Kidney (tissue), 14 donors: Measurements from ENCODE around the gene POT1. TPM values are rescaled to one million over a fixed set of nuclear protein-coding genes. Genes with fewer than 3 reads are reported as not detected.

Source experiments
- DNase-seq, 5 donors: peaks; one replicate each; pipeline ENCODE4 v3.0.0-alpha.2; 2013 to 2020
- FAIRE-seq: peaks from 2 replicates; lab custom pipeline; 2012; peaks lifted over from hg19 to GRCh38; lab: Jason Lieb, UNC
- H3K27ac ChIP-seq, 2 donors: one replicate each; pipeline ENCODE4 v1.7.0; 2013; ENCODE audit warnings: low read depth in 2 of 2, low read length in 2 of 2, inconsistent platforms in 1 of 2
- H3K27me3 ChIP-seq: one replicate; pipeline ENCODE4 v1.7.1; 2013; ENCODE audit warnings: low read length, inconsistent platforms; ENCODE audit not compliant: control insufficient read depth, insufficient read depth
- H3K36me3 ChIP-seq, 3 donors: one replicate each; pipeline versions ENCODE4 v1.7.0 to v1.7.1; 2013; ENCODE audit warnings: low read length in 3 of 3, control low read depth in 1 of 3, inconsistent platforms in 1 of 3; ENCODE audit not compliant: insufficient read depth in 3 of 3, control insufficient read depth in 2 of 3
- H3K4me1 ChIP-seq, 3 donors: one replicate each; pipeline versions ENCODE4 v1.7.0 to v1.7.1; 2013; ENCODE audit warnings: low read length in 3 of 3, inconsistent platforms in 1 of 3, low read depth in 1 of 3; ENCODE audit not compliant: control insufficient read depth in 2 of 3, insufficient read depth in 2 of 3
- H3K4me3 ChIP-seq, 3 donors: one replicate each; pipeline versions ENCODE4 v1.7.0 to v1.8.1; 2013; ENCODE audit warnings: low read length in 3 of 3, control low read depth in 1 of 3, inconsistent platforms in 1 of 3
- H3K9ac ChIP-seq, 3 donors: one replicate each; pipeline versions ENCODE4 v1.7.0 to v1.7.1; 2013; ENCODE audit warnings: low read length in 3 of 3, control low read depth in 1 of 3, inconsistent platforms in 1 of 3
- H3K9me3 ChIP-seq, 3 donors: one replicate each; pipeline versions ENCODE4 v1.7.0 to v1.7.1; 2013; ENCODE audit warnings: low read length in 3 of 3, control low read depth in 1 of 3, inconsistent platforms in 1 of 3; ENCODE audit not compliant: control insufficient read depth in 2 of 3, insufficient read depth in 1 of 3
- intact Hi-C: fragments of 100-400 bp; cut with DNase I; formaldehyde crosslinking; loops from one replicate; pipeline ENCODE4 v1.11.1; 2022
- polyA plus RNA-seq: library from polyadenylated mRNA; stranded (reverse); fragments of 350-450 nt; fragmentation: Illumina TruSeq; extraction: RNeasy Lipid Tissue Mini Kit (QIAGEN cat#74804); gene quantifications from one replicate; pipeline ENCODE4 v1.2.3, GENCODE V29; 2014; ENCODE audit warnings: low read depth, low replicate concordance; ENCODE audit not compliant: insufficient read depth
- total RNA-seq: library from RNA; stranded (reverse); fragmentation: NEBNext Ultra II Directional; extraction: Animal tissue kit (Norgen Biotek cat#: 25700); gene quantifications from one replicate; pipeline ENCODE4 v1.2.1, GENCODE V29; 2021
- TF ChIP-seq, protein P1 (sequence below): IDR thresholded peaks from 3 replicates; pipeline ENCODE4 v1.5.1; 2012; ENCODE audit warnings: mild to moderate bottlenecking, moderate library complexity, borderline replicate concordance; ENCODE audit not compliant: insufficient read depth; ENCODE audit errors: extremely low read depth
- donor health status: control.
- donor health status: control.
- donor health status: control.
- donor health status: control.
- donor health status: control.
- donor health status: DM: yes; HTN: yes; CAD: no.
- donor health status: Normal renal cell carcinoma (clear cell type).

POT1 gene
- total and polyA plus RNA-seq, 2 donors from 2014 or later, result 16.5 to 23.2 TPM

DNA sequence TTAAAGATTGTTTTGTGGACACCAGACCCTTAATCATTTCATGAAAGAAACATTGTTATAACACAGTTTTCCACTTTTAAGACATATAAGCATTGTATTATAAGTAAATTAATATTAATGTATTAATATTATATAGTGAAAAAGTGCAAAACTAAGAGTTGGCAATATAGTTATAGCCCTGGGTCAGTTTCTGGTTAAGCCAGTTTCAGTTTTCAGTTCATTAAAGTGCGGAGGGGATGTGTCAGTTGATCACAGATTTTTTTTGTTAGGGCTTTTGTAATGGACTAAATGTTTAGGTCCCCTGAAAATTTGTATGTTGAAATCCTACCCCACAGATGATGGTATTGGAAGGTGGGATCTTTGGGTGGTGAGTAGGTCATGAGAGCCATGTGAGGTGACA lies 118.3 kb downstream of the POT1 start:
- no peaks in the 10 kb centered on the region for H3K4me1 ChIP-seq
- H3K4me3 ChIP-seq, result no peak overlapping the region
- no peak overlapping the region for H3K9ac ChIP-seq
- DNase-seq (no peak), FAIRE-seq (no peak)
- TF ChIP-seq, protein P1, sequence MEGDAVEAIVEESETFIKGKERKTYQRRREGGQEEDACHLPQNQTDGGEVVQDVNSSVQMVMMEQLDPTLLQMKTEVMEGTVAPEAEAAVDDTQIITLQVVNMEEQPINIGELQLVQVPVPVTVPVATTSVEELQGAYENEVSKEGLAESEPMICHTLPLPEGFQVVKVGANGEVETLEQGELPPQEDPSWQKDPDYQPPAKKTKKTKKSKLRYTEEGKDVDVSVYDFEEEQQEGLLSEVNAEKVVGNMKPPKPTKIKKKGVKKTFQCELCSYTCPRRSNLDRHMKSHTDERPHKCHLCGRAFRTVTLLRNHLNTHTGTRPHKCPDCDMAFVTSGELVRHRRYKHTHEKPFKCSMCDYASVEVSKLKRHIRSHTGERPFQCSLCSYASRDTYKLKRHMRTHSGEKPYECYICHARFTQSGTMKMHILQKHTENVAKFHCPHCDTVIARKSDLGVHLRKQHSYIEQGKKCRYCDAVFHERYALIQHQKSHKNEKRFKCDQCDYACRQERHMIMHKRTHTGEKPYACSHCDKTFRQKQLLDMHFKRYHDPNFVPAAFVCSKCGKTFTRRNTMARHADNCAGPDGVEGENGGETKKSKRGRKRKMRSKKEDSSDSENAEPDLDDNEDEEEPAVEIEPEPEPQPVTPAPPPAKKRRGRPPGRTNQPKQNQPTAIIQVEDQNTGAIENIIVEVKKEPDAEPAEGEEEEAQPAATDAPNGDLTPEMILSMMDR, result no peak
- no peak overlapping the region for H3K27ac ChIP-seq
- H3K27me3 ChIP-seq, result no peaks in the 10 kb centered on the region
- intact Hi-C loops, result no loop called here
- no peaks in the 10 kb centered on the region for H3K9me3 ChIP-seq
- no peaks in the 10 kb centered on the region for H3K36me3 ChIP-seq

DNA sequence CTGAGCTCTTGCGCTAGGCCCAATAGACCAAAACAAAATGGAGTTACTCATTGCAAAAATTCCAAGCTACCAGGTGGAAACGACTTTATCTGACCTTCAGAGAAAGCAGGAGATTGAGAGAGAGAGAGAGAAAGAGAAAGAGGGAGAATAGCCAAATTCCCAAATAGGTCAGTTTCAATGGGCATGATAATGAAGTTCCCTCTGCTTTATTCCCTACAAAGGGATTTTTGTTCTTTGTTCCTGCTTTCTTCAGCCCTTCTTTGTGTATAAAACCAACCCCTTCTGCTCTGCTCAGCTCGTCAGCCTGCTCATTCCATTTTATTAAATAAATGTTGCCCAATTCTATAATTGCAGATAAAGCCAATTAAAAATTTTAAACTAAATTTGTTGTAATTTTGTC lies 119.0 kb downstream of the POT1 start:
- no peak for DNase-seq
- no peak for FAIRE-seq
- intact Hi-C loops, result no loop called here
- H3K9me3 ChIP-seq, result no peaks in the 10 kb centered on the region
- H3K4me3 ChIP-seq, result no peak overlapping the region
- no peaks in the 10 kb centered on the region for H3K27me3 ChIP-seq
- no peak overlapping the region for H3K27ac ChIP-seq
- no peak overlapping the region for H3K9ac ChIP-seq
- no peaks in the 10 kb centered on the region for H3K36me3 ChIP-seq
- TF ChIP-seq, protein P1, result no peak
- H3K4me1 ChIP-seq, result no peaks in the 10 kb centered on the region

DNA sequence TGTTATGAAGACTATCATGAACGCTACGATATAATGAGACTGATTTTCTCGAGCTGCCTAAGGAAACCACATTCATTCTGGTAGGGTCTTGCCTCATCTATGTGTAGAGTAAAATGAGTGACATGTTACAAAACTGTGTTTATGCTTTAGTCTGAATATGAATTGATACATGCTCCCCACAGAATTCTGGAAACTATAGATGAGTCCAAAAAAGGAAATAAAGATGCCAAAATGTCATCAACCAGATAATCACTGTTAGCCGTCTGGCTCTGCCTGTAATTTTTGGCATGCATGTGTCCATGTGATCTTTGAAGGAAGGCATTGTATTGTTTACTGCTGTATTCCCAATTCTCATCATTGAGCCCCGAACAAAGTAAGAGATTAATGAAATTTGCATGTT lies 121.4 kb downstream of the POT1 start:
- DNase-seq (no peak), FAIRE-seq (no peak)
- intact Hi-C loops, result no loop called here
- Histone ChIP-seq H3K9ac (no peak overlapping the region), H3K27ac (no peak overlapping the region), H3K9me3 (no peaks in the 10 kb centered on the region), H3K36me3 (no peaks in the 10 kb centered on the region), H3K4me1 (no peaks in the 10 kb centered on the region), H3K4me3 (no peak overlapping the region), H3K27me3 (no peaks in the 10 kb centered on the region)
- TF ChIP-seq, protein P1, result no peak

DNA sequence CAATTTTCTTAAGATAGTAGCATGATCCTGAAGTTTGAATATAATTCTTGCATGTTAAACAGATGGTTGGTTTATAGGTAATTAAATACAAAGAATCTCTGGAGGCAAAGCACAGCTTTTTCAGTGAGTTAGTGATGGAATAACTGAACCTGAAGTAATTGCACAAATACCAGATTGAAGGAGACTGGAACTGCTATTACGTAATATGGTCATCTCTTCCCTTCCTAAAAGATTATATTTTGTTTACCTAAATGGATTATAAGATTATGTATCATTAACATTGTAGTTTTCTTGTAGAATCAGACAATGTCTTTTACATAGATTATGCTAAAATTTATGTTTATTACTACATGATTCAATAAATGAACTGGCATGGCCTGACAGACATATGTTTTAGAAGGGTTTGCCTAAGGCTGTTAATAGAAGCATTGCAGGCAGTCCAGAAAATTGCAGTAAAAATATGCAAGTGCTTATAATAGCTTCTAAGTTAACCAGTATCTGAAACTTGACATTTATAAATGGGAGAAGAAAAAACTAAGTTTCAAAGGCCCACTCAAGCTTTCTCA lies 128.2 kb downstream of the POT1 start:
- Histone ChIP-seq H3K27ac (no peak overlapping the region), H3K27me3 (no peaks in the 10 kb centered on the region), H3K4me3 (no peak overlapping the region), H3K9ac (no peak overlapping the region), H3K9me3 (no peaks in the 10 kb centered on the region), H3K36me3 (no peaks in the 10 kb centered on the region), H3K4me1 (no peaks in the 10 kb centered on the region)
- TF ChIP-seq, protein P1, result no peak
- DNase-seq (no peak), FAIRE-seq (no peak)
- intact Hi-C loops, result no loop called here
